ENCODE measurements around the gene SYNRG.
A peak's percentile ranks its signal among the peaks of the same experiment; 100 is the strongest.

The SYNRG gene

DNA sequence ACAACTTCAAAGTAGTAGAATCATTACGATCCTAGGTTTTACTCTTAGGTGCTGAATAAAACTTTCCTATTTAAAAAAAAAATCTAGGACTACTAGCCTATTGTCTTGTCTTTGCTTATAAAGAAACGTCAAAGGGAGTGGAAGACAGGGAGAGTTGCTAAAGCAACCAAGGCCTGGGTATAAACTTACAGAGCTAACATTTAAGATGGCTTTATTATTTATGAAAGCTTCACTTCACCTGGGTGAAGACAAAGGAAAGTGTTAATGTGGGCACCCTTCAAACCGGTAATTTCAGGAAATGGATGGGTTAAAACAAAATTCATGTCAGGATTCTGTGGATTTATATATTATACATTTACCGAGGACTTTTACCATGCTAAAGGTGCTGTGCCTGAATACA, 117.1 kb downstream of the SYNRG start:
- DNase-seq (ENCODE audit: insufficient read length) = no peak
- no peak for TF ChIP-seq TAF1 (IDR thresholded peaks at IDR 0.05; ENCODE audit: borderline replicate concordance, low read depth, low read length)
- no peak for TF ChIP-seq POLR2A (IDR thresholded peaks at IDR 0.05; ENCODE audit: low read depth, low read length)
- no peak for TF ChIP-seq POLR2AphosphoS5 (IDR thresholded peaks at IDR 0.05; ENCODE audit: low read depth, low read length)
- FAIRE-seq = no peak

DNA sequence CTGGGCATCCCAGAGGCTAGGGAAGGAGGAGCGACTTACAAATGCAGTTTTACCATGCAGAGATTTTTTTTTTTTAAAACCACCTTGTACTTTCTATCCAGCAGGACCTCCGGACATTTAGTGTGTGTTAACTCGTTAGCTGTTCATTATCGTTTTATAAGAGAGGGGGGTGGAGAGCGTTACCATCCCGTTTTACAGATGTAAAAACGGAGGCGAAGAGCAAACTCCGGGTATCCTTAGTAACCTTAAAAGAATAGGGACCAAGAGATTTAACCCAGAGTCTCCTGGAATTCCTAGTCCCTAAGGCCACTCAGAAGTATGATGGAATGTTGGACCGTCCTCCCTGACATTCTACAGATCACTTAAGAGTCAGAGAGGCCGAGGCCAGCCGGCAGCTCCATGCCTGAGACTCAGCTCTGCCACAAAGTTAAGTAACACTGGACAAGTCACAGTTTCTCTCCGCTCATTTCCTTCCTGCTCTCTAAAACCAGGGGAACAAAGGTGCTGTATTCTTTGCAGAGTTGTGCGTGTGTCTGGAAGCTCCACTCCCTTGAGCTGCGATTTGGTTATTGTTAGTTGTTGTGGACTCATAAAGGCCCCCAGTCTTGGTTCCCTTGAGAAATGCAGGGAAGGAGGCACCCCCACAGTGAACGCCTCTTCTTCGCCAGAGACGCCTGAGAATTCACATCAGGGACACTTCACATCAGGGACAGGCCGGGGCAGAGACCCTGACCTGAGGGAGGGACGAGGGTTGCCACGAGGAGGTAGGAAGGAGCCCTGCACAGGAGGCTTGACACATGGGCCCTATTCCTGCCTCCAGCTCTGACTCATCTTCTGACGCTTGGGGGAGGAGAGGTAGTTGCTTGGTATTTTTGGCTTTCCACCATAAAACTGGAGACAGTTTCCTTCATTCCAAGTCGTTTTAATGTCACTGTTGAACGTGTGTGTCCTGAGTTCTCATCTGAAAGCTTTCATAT, 118.3 kb downstream of the SYNRG start:
- FAIRE-seq (no peak), DNase-seq (ENCODE audit: insufficient read length) (no peak)
- TF ChIP-seq POLR2A (IDR thresholded peaks at IDR 0.05; ENCODE audit: low read depth, low read length) = no peak
- TF ChIP-seq TAF1 (IDR thresholded peaks at IDR 0.05; ENCODE audit: borderline replicate concordance, low read depth, low read length) = no peak
- no peak for TF ChIP-seq POLR2AphosphoS5 (IDR thresholded peaks at IDR 0.05; ENCODE audit: low read depth, low read length)

DNA sequence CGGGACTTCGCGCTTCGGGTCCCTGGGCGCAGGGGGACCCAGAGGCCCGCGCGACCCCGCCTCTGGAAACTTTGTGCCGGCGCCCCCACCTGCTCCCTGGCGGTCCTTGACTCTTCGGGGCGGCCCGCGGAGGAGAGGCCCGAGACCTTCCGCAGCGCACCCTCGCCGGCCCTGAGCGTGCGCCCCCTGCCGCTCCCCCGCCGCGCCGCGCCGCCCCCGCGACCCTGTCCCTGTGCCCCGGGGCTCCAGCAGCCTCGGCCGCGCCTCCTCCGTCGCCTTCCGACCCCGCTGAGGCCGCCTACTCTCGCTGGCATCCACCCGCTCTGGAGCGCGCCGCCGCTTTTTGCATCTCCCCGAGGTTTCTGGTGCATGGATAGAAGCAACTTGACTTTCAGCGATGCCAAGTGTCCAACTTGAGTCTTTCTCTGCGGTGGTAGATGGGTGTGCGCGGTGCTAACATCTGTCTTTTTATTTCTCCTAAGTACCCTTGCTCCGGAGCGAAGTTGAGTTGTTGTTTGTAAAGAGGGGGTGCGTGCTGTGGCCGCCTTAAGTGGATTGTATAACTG, 119.1 kb downstream of the SYNRG start:
- no peak for TF ChIP-seq POLR2A (IDR thresholded peaks at IDR 0.05; ENCODE audit: low read depth, low read length)
- TF ChIP-seq POLR2AphosphoS5 (IDR thresholded peaks at IDR 0.05; ENCODE audit: low read depth, low read length) = no peak
- TF ChIP-seq TAF1 (IDR thresholded peaks at IDR 0.05; ENCODE audit: borderline replicate concordance, low read depth, low read length) = no peak
- FAIRE-seq = no peak
- peak; percentile 53 for DNase-seq (ENCODE audit: insufficient read length)

DNA sequence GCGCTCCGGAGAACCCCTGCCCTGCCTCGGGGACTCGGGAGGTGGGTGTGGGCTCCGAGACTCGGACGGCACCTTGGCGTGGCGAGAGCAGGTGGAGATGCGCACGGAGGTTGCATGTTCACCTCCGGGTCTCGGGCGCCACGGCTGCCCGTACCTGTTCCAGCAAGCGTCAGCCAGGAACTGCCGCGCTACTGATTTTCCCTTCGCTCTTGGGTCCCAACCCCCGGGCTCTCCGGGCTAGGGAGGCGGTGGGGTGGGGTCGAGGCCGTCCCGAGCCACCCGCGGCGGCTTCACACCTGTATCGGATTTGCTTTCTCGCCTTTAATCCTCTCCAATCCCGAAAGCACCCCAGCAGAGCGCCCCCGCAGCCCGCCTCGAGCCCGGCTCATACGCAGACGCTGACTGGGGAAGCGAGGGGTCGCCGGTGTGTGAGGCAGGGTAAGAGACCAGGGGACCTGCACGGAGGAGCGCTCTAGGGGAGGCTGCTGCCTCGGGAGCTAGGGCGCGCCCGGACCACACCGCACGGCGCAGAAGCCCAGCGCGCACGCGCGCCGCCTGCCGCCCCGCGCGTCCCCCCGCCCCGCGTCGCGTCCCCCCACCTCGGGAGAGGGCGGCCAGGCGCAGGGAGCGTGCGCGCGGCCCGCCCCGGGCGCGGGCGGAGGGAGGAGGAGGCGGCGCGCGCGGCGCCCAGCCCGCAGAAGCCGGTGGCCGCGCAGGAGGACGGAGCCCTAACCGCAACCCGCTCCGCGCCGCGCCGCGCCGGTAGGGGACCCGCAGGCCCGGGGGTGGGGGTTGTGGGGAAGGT, 119.8 kb downstream of the SYNRG start, which contains the start of gene DUSP14:
DUSP14 (plus strand) TSS at position 695 of the 805 bp plus-strand sequence. CDS start 22,382 bp downstream, outside the sequence.
- DNase-seq (ENCODE audit: insufficient read length) = peak; percentile 85
- TF ChIP-seq POLR2A (IDR thresholded peaks at IDR 0.05; ENCODE audit: low read depth, low read length) (peak; percentile 71), POLR2AphosphoS5 (IDR thresholded peaks at IDR 0.05; ENCODE audit: low read depth, low read length) (peak; percentile 59), TAF1 (IDR thresholded peaks at IDR 0.05; ENCODE audit: borderline replicate concordance, low read depth, low read length) (no peak)
- FAIRE-seq = no peak

- TF ChIP-seq POLR2AphosphoS5 (IDR thresholded peaks at IDR 0.05; ENCODE audit: low read depth, low read length) = no peak
- no peak for TF ChIP-seq TAF1 (IDR thresholded peaks at IDR 0.05; ENCODE audit: borderline replicate concordance, low read depth, low read length)
- TF ChIP-seq POLR2A (IDR thresholded peaks at IDR 0.05; ENCODE audit: low read depth, low read length) = no peak
- no peak for FAIRE-seq
Observed at GRCh38 chr17:37488607-37489196, 120.5 kb downstream of the SYNRG start.

DNA sequence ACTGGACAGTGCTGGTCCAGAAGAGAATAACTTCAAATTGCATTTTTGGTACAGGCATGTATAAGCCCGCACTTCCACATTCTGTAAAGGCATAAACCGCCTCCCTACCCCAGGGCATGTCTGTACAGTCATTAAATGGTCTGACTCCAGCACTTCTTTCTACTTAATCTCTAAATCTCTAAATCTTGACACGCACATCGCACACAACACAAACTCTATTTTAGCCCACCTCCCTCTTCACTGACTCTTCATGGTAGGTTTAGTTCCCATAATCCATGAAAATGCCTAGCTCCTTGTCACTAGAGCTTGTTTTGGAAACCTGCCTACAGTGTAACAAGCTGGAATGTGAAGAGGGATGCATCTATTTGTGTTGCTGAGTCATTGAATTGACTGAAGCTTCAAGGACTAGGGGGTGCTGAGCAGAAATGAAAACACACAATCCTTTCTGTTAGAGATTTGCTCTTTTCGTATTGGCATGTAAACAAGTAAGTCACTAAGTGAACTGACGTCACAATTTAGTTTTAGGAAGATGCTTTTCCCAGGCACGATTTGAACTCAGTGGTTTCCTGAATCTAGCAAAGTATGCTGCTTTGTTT, 121.1 kb downstream of the SYNRG start:
- TF ChIP-seq POLR2AphosphoS5 (IDR thresholded peaks at IDR 0.05; ENCODE audit: low read depth, low read length) = no peak
- no peak for TF ChIP-seq POLR2A (IDR thresholded peaks at IDR 0.05; ENCODE audit: low read depth, low read length)
- no peak for DNase-seq (ENCODE audit: insufficient read length)
- no peak for FAIRE-seq

More at GRCh38 chr17:37488607-37489196, 120.5 kb downstream of the SYNRG start:
- DNase-seq (ENCODE audit: insufficient read length) = peak; percentile 37

- DNase-seq (ENCODE audit: insufficient read length) = no peak
- TF ChIP-seq TAF1 (IDR thresholded peaks at IDR 0.05; ENCODE audit: borderline replicate concordance, low read depth, low read length) = no peak
- TF ChIP-seq POLR2AphosphoS5 (IDR thresholded peaks at IDR 0.05; ENCODE audit: low read depth, low read length) = no peak
- no peak for TF ChIP-seq POLR2A (IDR thresholded peaks at IDR 0.05; ENCODE audit: low read depth, low read length)
- no peak for FAIRE-seq
Observed at GRCh38 chr17:37485938-37486570, 123.2 kb downstream of the SYNRG start.

DNA sequence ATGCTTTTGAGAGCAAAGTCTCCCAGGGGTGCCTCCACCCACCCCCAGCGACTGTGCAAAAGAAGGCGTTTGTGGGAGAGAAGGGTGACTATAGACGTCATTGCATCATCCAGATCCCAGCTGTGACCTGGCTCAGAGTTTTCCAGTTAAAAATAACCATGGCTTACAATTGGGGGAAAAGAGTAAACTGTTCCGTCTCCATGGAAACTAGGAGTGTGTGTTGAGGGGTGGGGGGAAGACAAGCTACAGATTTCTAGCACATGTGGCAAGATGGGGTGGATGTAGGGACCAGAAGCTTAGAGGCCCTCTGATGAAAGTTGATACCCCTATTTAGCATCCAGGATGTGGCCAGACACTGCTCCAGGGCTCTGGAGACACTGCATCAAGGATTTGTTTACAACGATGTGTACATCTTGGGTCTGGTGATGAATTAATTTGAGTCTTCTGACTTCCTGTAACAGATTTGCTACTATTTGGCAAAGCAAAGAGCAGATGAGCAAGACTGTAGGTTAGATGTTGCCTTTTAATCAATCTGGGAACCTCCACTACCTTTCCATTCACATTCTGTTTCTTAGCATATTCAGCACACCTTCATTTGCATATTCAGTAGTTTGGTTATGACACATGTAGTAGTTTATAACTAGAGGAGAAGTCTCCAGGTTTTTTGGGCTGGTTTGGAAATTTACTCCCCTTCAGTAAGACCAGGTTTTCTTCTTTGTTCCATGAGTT, 125.7 kb downstream of the SYNRG start:
- TF ChIP-seq POLR2A (IDR thresholded peaks at IDR 0.05; ENCODE audit: low read depth, low read length) = no peak
- no peak for TF ChIP-seq POLR2AphosphoS5 (IDR thresholded peaks at IDR 0.05; ENCODE audit: low read depth, low read length)
- TF ChIP-seq TAF1 (IDR thresholded peaks at IDR 0.05; ENCODE audit: borderline replicate concordance, low read depth, low read length) = no peak
- FAIRE-seq (no peak), DNase-seq (ENCODE audit: insufficient read length) (no peak)

DNA sequence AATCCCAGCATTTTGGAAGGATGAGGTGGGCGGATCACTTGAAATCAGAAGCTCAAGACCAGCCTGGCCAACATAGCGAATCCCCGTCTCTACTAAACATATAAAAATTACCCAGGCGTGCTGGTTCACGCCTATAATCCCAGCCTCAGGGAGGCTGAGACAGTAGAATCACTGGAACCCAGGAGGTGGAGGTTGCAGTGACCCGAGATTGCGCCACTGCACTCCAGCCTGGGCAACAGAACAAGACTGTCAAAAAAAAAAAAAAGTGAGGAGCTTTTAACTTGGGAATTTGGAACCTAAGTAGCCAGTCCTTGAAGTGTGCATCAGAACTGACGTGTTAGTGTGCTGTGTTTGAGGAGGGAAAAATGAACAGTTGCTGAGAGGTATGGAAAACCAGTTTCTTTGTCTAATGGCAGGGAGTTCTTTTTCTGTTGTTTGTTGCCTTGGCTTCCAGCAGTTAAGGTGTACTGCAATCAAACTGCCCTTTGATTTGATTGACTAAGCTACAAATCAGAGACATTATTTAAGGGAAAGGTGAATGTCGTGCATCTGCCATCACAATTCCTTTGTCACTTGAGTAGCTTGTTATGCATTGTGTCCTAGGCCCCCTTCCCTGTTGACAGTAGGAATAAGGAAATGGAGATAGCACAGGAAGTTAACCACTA, 128.1 kb downstream of the SYNRG start:
- no peak for TF ChIP-seq POLR2AphosphoS5 (IDR thresholded peaks at IDR 0.05; ENCODE audit: low read depth, low read length)
- TF ChIP-seq TAF1 (IDR thresholded peaks at IDR 0.05; ENCODE audit: borderline replicate concordance, low read depth, low read length) = no peak
- TF ChIP-seq POLR2A (IDR thresholded peaks at IDR 0.05; ENCODE audit: low read depth, low read length) = no peak
- DNase-seq (ENCODE audit: insufficient read length) (no peak), FAIRE-seq (no peak)
